OCI-LY3 (cell line): ENCODE measurements around the gene IZUMO4.

ENCODE experiments used
- H2AFZ ChIP-seq: fragments of 200-600, 300-600 bp; shearing (Covaris generic); 2 replicates; pipeline ENCODE4 v1.6.0; 2014; ENCODE audit warnings: antibody characterized with exemption, low read depth, low read length
- H3K27ac ChIP-seq: fragments of 200-600, 300-600 bp; sonication (generic); 2 replicates; pipeline ENCODE4 v1.5.1; 2014; ENCODE audit warnings: mild to moderate bottlenecking, low read length, moderate library complexity, mixed read lengths
- H3K27me3 ChIP-seq: fragments of 200-600, 300-600 bp; sonication (generic); 2 replicates; pipeline ENCODE4 v1.6.1; 2014; ENCODE audit warnings: low read depth, low read length, mixed read lengths
- H3K36me3 ChIP-seq: fragments of 200-600, 300-600 bp; sonication (generic); replicated peaks from 2 replicates; pipeline ENCODE3; 2014; ENCODE audit warnings: low read depth, low read length, mixed read lengths
- H3K4me1 ChIP-seq: fragments of 300-600, 200-600 bp; sonication (generic); 2 replicates; pipeline ENCODE4 v1.6.1; 2014; ENCODE audit warnings: low read length, mixed read lengths
- H3K4me2 ChIP-seq: fragments of 200-600, 300-600 bp; sonication (generic); 2 replicates; pipeline ENCODE4 v1.6.1; 2014; ENCODE audit warnings: low read length, mixed read lengths
- H3K4me3 ChIP-seq: fragments of 300-600, 200-600 bp; sonication (generic); 2 replicates; pipeline ENCODE4 v1.5.1; 2014; ENCODE audit warnings: antibody characterized with exemption, mild to moderate bottlenecking, low read length, moderate library complexity
- H3K79me2 ChIP-seq: fragments of 300-600, 200-600 bp; shearing (Covaris generic); 2 replicates; pipeline ENCODE4 v1.6.1; 2014; ENCODE audit warnings: mild to moderate bottlenecking, low read length, mixed read lengths
- H3K9ac ChIP-seq: fragments of 300-600, 200-600 bp; shearing (Covaris generic); 2 replicates; pipeline ENCODE4 v1.6.0; 2014; ENCODE audit warnings: mild to moderate bottlenecking, low read length, moderate library complexity
- H3K9me3 ChIP-seq: fragments of 200-600, 300-600 bp; shearing (Covaris generic); 2 replicates; pipeline ENCODE4 v1.6.1; 2014; ENCODE audit warnings: low read length, mixed read lengths; ENCODE audit not compliant: insufficient read depth
- H4K20me1 ChIP-seq: fragments of 200-600, 300-600 bp; sonication (generic); 2 replicates; pipeline ENCODE4 v1.6.1; 2016; ENCODE audit warnings: low read length, mixed read lengths; ENCODE audit not compliant: insufficient read depth
- CTCF ChIP-seq: fragments of 200-600, 300-600 bp; sonication (generic); IDR thresholded peaks from 2 replicates; pipeline ENCODE4 v1.5.1; 2014; ENCODE audit warnings: antibody characterized with exemption, low read length, low read depth
- EZH2phosphoT487 ChIP-seq: fragments of 200-600 bp; shearing (Covaris generic); IDR thresholded peaks from 2 replicates; pipeline ENCODE4 v1.6.1; 2018; ENCODE audit warnings: antibody characterized with exemption, mixed run types, low read depth

Gene IZUMO4

GRCh38 chr19:2077833-2078619 is 18.7 kb upstream of the IZUMO4 start:
- H3K9me3 ChIP-seq = no peaks in the 10 kb centered on the region
- H3K27ac ChIP-seq = no peak overlapping the region
- TF ChIP-seq CTCF (no peak), EZH2phosphoT487 (no peak)
- H4K20me1 ChIP-seq = peaks cover 55% of the 10 kb centered on the region
- peaks cover 31% of the 10 kb centered on the region for H3K4me1 ChIP-seq
- H2AFZ ChIP-seq = no peak overlapping the region
- H3K4me2 ChIP-seq = no peak overlapping the region
- H3K36me3 ChIP-seq = peaks cover 78% of the 10 kb centered on the region
- H3K4me3 ChIP-seq = no peak overlapping the region
- no peak overlapping the region for H3K9ac ChIP-seq
- peaks cover 70% of the 10 kb centered on the region for H3K79me2 ChIP-seq
- no peaks in the 10 kb centered on the region for H3K27me3 ChIP-seq

- Histone ChIP-seq H3K79me2 (peaks cover 78% of the 10 kb centered on the region), H3K4me3 (no peak overlapping the region), H3K36me3 (peaks cover 78% of the 10 kb centered on the region), H2AFZ (no peak overlapping the region), H3K4me1 (peaks cover 40% of the 10 kb centered on the region), H3K27ac (no peak overlapping the region), H3K9me3 (no peaks in the 10 kb centered on the region), H3K9ac (no peak overlapping the region), H3K27me3 (no peaks in the 10 kb centered on the region), H3K4me2 (no peak overlapping the region), H4K20me1 (peaks cover 55% of the 10 kb centered on the region)
- TF ChIP-seq EZH2phosphoT487 (no peak), CTCF (no peak)
Observed at GRCh38 chr19:2079076-2079864, 17.4 kb upstream of the IZUMO4 start.

- no peak overlapping the region for H3K4me3 ChIP-seq
- no peak overlapping the region for H3K27ac ChIP-seq
- peaks cover 55% of the 10 kb centered on the region for H4K20me1 ChIP-seq
- H3K9ac ChIP-seq = no peak overlapping the region
- H3K36me3 ChIP-seq = peaks cover 76% of the 10 kb centered on the region
- H3K4me2 ChIP-seq = no peak overlapping the region
- H2AFZ ChIP-seq = no peak overlapping the region
- H3K9me3 ChIP-seq = no peaks in the 10 kb centered on the region
- no peaks in the 10 kb centered on the region for H3K27me3 ChIP-seq
- H3K79me2 ChIP-seq = peaks cover 84% of the 10 kb centered on the region
- H3K4me1 ChIP-seq = peaks cover 38% of the 10 kb centered on the region
- TF ChIP-seq EZH2phosphoT487 (no peak), CTCF (no peak)
Observed at GRCh38 chr19:2079865-2080301, 16.8 kb upstream of the IZUMO4 start.

- TF ChIP-seq CTCF (no peak), EZH2phosphoT487 (no peak)
- no peak overlapping the region for H3K27ac ChIP-seq
- peaks cover 70% of the 10 kb centered on the region for H3K36me3 ChIP-seq
- H4K20me1 ChIP-seq = peaks cover 53% of the 10 kb centered on the region
- no peak overlapping the region for H3K4me2 ChIP-seq
- peaks cover 82% of the 10 kb centered on the region for H3K79me2 ChIP-seq
- no peak overlapping the region for H3K4me3 ChIP-seq
- H3K27me3 ChIP-seq = no peaks in the 10 kb centered on the region
- H3K9ac ChIP-seq = no peak overlapping the region
- peaks cover 36% of the 10 kb centered on the region for H3K4me1 ChIP-seq
- no peak overlapping the region for H2AFZ ChIP-seq
- no peaks in the 10 kb centered on the region for H3K9me3 ChIP-seq
Observed at GRCh38 chr19:2080336-2080988, 16.3 kb upstream of the IZUMO4 start.
